ENCODE data around the gene BIRC3. TPM values are rescaled to one million over a fixed set of nuclear protein-coding genes. Genes with fewer than 3 reads are reported as not detected.

BIRC3 gene
- total and polyA plus RNA-seq, 2 donors (not counting 1 experiment from before 2014, with no cell fraction given): 107 to 428 TPM

GRCh38 chr11:102357116-102357515 is 39.8 kb downstream of the BIRC3 start:
- no peak overlapping the region for H3K27ac Mint-ChIP-seq
- H2AFZ ChIP-seq (ENCODE audit: insufficient read depth, low read depth, low read length, poor library complexity, severe bottlenecking): no peak overlapping the region
- intact Hi-C loops (cut with micrococcal nuclease): no loop called here
- H3K36me3 ChIP-seq (replicated peaks in 1 of 2; ENCODE audit: control extremely low read depth in 1 of 2, control insufficient read depth in 1 of 2, extremely low read depth in 1 of 2, insufficient read depth in 2 of 2, low read length in 1 of 2): peaks cover 2 to 17% of the 10 kb centered on the region in 2 experiments
- H3K4me1 ChIP-seq (ENCODE audit: control insufficient read depth in 2 of 2, insufficient read depth in 2 of 2, low read length in 2 of 2): peaks cover 11 to 13% of the 10 kb centered on the region in 2 donors
- no peak overlapping the region for H3K27ac ChIP-seq (ENCODE audit: low read length in 2 of 2)
- H3K4me1 Mint-ChIP-seq: peaks cover 24% of the 10 kb centered on the region
- no peak for TF ChIP-seq CTCF (IDR thresholded peaks at IDR 0.05)
- TF ChIP-seq EZH2 (IDR thresholded peaks at IDR 0.05; ENCODE audit: borderline replicate concordance, insufficient read depth, low read depth, low read length, poor library complexity, severe bottlenecking): no peak
- H3K9me3 ChIP-seq (ENCODE audit: control extremely low read depth in 1 of 3, control insufficient read depth in 2 of 3, insufficient read depth in 1 of 3, low read length in 2 of 3): peaks cover 0 to 9% (median 1%) of the 10 kb centered on the region in 3 donors
- H3K9me3 Mint-ChIP-seq (ENCODE audit: insufficient read depth): peaks cover 6% of the 10 kb centered on the region
- H3K27me3 ChIP-seq (replicated peaks in 1 of 4; ENCODE audit: control extremely low read depth in 1 of 4, control insufficient read depth in 3 of 4, insufficient read depth in 4 of 4, low read length in 3 of 4): no peaks in the 10 kb centered on the region
- no peak for DNase-seq
- no peak overlapping the region for H3K9ac ChIP-seq (ENCODE audit: low read length)
- POLR2A ChIA-PET: no interaction called here
- CTCF ChIA-PET: interaction anchor here (1.4 kb wide), 1 partner anchor 10 kb away, joined by 3 read pairs; no protein-coding TSS in a partner anchor
- no peak overlapping the region for H3K4me3 ChIP-seq (ENCODE audit: control extremely low read depth in 1 of 5, extremely low read depth in 1 of 5, insufficient read depth in 1 of 5, low read depth in 2 of 5, low read length in 4 of 5)
- ATAC-seq (ENCODE audit: low read depth): no peak
- H4K20me1 ChIP-seq (ENCODE audit: control insufficient read depth, insufficient read depth, low read length, poor library complexity, severe bottlenecking): peaks cover 24% of the 10 kb centered on the region
- no peaks in the 10 kb centered on the region for H3K27me3 Mint-ChIP-seq
- peaks cover 70% of the 10 kb centered on the region for H3K79me2 ChIP-seq (ENCODE audit: control insufficient read depth, insufficient read depth, low read length)
- no peak overlapping the region for H3K4me2 ChIP-seq (replicated peaks; ENCODE audit: low read depth, low read length, poor library complexity, severe bottlenecking)
- no peak overlapping the region for H3K4me3 Mint-ChIP-seq

GRCh38 chr11:102359372-102359771 is 42.1 kb downstream of the BIRC3 start:
- Histone ChIP-seq H3K27ac (ENCODE audit: low read length in 2 of 2) (no peak overlapping the region), H3K9ac (ENCODE audit: low read length) (no peak overlapping the region), H3K79me2 (ENCODE audit: control insufficient read depth, insufficient read depth, low read length) (peaks cover 63% of the 10 kb centered on the region), H3K4me3 (ENCODE audit: control extremely low read depth in 1 of 5, extremely low read depth in 1 of 5, insufficient read depth in 1 of 5, low read depth in 2 of 5, low read length in 4 of 5) (no peak overlapping the region), H3K4me1 (ENCODE audit: control insufficient read depth in 2 of 2, insufficient read depth in 2 of 2, low read length in 2 of 2) (peaks cover 11 to 13% of the 10 kb centered on the region in 2 donors), H3K27me3 (replicated peaks in 1 of 4; ENCODE audit: control extremely low read depth in 1 of 4, control insufficient read depth in 3 of 4, insufficient read depth in 4 of 4, low read length in 3 of 4) (no peaks in the 10 kb centered on the region), H3K36me3 (replicated peaks in 1 of 2; ENCODE audit: control extremely low read depth in 1 of 2, control insufficient read depth in 1 of 2, extremely low read depth in 1 of 2, insufficient read depth in 2 of 2, low read length in 1 of 2) (peaks cover 2 to 29% of the 10 kb centered on the region in 2 experiments), H4K20me1 (ENCODE audit: control insufficient read depth, insufficient read depth, low read length, poor library complexity, severe bottlenecking) (peaks cover 24% of the 10 kb centered on the region), H3K9me3 (ENCODE audit: control extremely low read depth in 1 of 3, control insufficient read depth in 2 of 3, insufficient read depth in 1 of 3, low read length in 2 of 3) (peaks cover 0 to 9% (median 1%) of the 10 kb centered on the region in 3 donors), H2AFZ (ENCODE audit: insufficient read depth, low read depth, low read length, poor library complexity, severe bottlenecking) (no peak overlapping the region), H3K4me2 (replicated peaks; ENCODE audit: low read depth, low read length, poor library complexity, severe bottlenecking) (no peak overlapping the region)
- intact Hi-C loops (cut with micrococcal nuclease): no loop called here
- Mint-ChIP-seq H3K4me1 (peaks cover 22% of the 10 kb centered on the region), H3K27ac (no peak overlapping the region), H3K4me3 (no peak overlapping the region), H3K9me3 (ENCODE audit: insufficient read depth) (peaks cover 6% of the 10 kb centered on the region), H3K27me3 (no peaks in the 10 kb centered on the region)
- ChIA-PET CTCF (interaction anchor here (1.3 to 1.6 kb wide), 2 partner anchors 10 to 17 kb away, joined by 3 read pairs; no protein-coding TSS in a partner anchor), POLR2A (no interaction called here)
- no peak for TF ChIP-seq EZH2 (IDR thresholded peaks at IDR 0.05; ENCODE audit: borderline replicate concordance, insufficient read depth, low read depth, low read length, poor library complexity, severe bottlenecking)
- no CpG with 5 or more reads among the region's 3 CpGs for WGBS (ENCODE audit: insufficient coverage)
- ATAC-seq (ENCODE audit: low read depth) (no peak), DNase-seq (no peak)

All from B cell (primary cell).